Activated naive CD4-positive, alpha-beta T cell treated with anti-CD3 and anti-CD28 coated beads, Interleukin-2, amount 10 ng/mL, durations not matched to agents 7 days and 5 days (primary cell): ENCODE measurements around the gene LRRC28.

Source experiments
- CTCF ChIA-PET: fragments of 350-600 bp; sonication (Branson Sonifier 250); formaldehyde crosslinking; loops from one replicate; lab custom pipeline; 2021; ENCODE audit warnings: antibody characterized with exemption; lab: Charles Lee
- DNase-seq: peaks from one replicate; pipeline ENCODE4 v3.0.0-alpha.2; 2020
- H3K27ac Mint-ChIP-seq: one replicate; pipeline ENCODE4 v1.8.0; 2021; ENCODE audit warnings: mild to moderate bottlenecking, moderate library complexity, mixed read lengths
- H3K27me3 Mint-ChIP-seq: one replicate; pipeline ENCODE4 v1.8.0; 2021; ENCODE audit warnings: mild to moderate bottlenecking, mixed read lengths
- H3K36me3 Mint-ChIP-seq: one replicate; pipeline ENCODE4 v1.8.0; 2021; ENCODE audit warnings: mixed read lengths
- H3K4me1 Mint-ChIP-seq: one replicate; pipeline ENCODE4 v1.8.0; 2021; ENCODE audit warnings: mixed read lengths
- H3K4me3 Mint-ChIP-seq: one replicate; pipeline ENCODE4 v1.8.0; 2021; ENCODE audit warnings: mild to moderate bottlenecking, moderate library complexity, mixed read lengths
- H3K9me3 Mint-ChIP-seq: one replicate; pipeline ENCODE4 v1.8.0; 2021; ENCODE audit warnings: mixed read lengths

LRRC28 gene

GRCh38 chr15:99347574-99347973 lies 96.3 kb downstream of the LRRC28 start:
- peaks cover 13% of the 10 kb centered on the region for H3K4me1 Mint-ChIP-seq
- H3K27ac Mint-ChIP-seq: no peak overlapping the region
- H3K36me3 Mint-ChIP-seq: peaks cover 2% of the 10 kb centered on the region
- CTCF ChIA-PET: interaction anchor here (1.1 to 1.7 kb wide), 2 partner anchors 24 to 357 kb away, joined by 3 read pairs; no protein-coding TSS in a partner anchor
- no peaks in the 10 kb centered on the region for H3K9me3 Mint-ChIP-seq
- DNase-seq: no peak
- H3K27me3 Mint-ChIP-seq: no peaks in the 10 kb centered on the region
- H3K4me3 Mint-ChIP-seq: no peak overlapping the region

GRCh38 chr15:99348412-99348811 lies 97.1 kb downstream of the LRRC28 start:
- peaks cover 13% of the 10 kb centered on the region for H3K4me1 Mint-ChIP-seq
- no peak overlapping the region for H3K4me3 Mint-ChIP-seq
- H3K36me3 Mint-ChIP-seq: peaks cover 5% of the 10 kb centered on the region
- CTCF ChIA-PET: no interaction called here
- H3K9me3 Mint-ChIP-seq: no peaks in the 10 kb centered on the region
- no peaks in the 10 kb centered on the region for H3K27me3 Mint-ChIP-seq
- DNase-seq: no peak
- H3K27ac Mint-ChIP-seq: no peak overlapping the region

- Mint-ChIP-seq H3K4me1 (peaks cover 2% of the 10 kb centered on the region), H3K4me3 (no peak overlapping the region), H3K36me3 (peaks cover 9% of the 10 kb centered on the region), H3K27me3 (no peaks in the 10 kb centered on the region), H3K27ac (no peak overlapping the region), H3K9me3 (no peaks in the 10 kb centered on the region)
- DNase-seq: no peak
- CTCF ChIA-PET: no interaction called here
Measured at GRCh38 chr15:99350408-99350807, 99.1 kb downstream of the LRRC28 start.

- no peaks in the 10 kb centered on the region for H3K9me3 Mint-ChIP-seq
- no peak overlapping the region for H3K4me3 Mint-ChIP-seq
- H3K4me1 Mint-ChIP-seq: peaks cover 6% of the 10 kb centered on the region
- H3K36me3 Mint-ChIP-seq: peaks cover 16% of the 10 kb centered on the region
- no peak for DNase-seq
- no peaks in the 10 kb centered on the region for H3K27me3 Mint-ChIP-seq
- CTCF ChIA-PET: no interaction called here
- H3K27ac Mint-ChIP-seq: no peak overlapping the region
Measured at GRCh38 chr15:99359769-99360168, 108.5 kb downstream of the LRRC28 start.

- Mint-ChIP-seq H3K27ac (no peak overlapping the region), H3K4me3 (no peak overlapping the region), H3K9me3 (no peaks in the 10 kb centered on the region), H3K36me3 (peaks cover 22% of the 10 kb centered on the region), H3K27me3 (no peaks in the 10 kb centered on the region), H3K4me1 (peaks cover 10% of the 10 kb centered on the region)
- CTCF ChIA-PET: interaction anchor here (0.7 to 2.4 kb wide), 3 partner anchors 9 to 89 kb away, joined by 4 to 5 read pairs (median 5); no protein-coding TSS in a partner anchor
- DNase-seq: no peak
Measured at GRCh38 chr15:99361545-99362185, 110.4 kb downstream of the LRRC28 start.

GRCh38 chr15:99365242-99365641 lies 114.0 kb downstream of the LRRC28 start:
- DNase-seq: no peak
- peaks cover 10% of the 10 kb centered on the region for H3K4me1 Mint-ChIP-seq
- H3K9me3 Mint-ChIP-seq: peaks cover 9% of the 10 kb centered on the region
- H3K27me3 Mint-ChIP-seq: no peaks in the 10 kb centered on the region
- no peak overlapping the region for H3K4me3 Mint-ChIP-seq
- CTCF ChIA-PET: no interaction called here
- peaks cover 37% of the 10 kb centered on the region for H3K36me3 Mint-ChIP-seq
- H3K27ac Mint-ChIP-seq: no peak overlapping the region

- CTCF ChIA-PET: no interaction called here
- peaks cover 9% of the 10 kb centered on the region for H3K9me3 Mint-ChIP-seq
- H3K4me3 Mint-ChIP-seq: no peak overlapping the region
- no peak overlapping the region for H3K27ac Mint-ChIP-seq
- peaks cover 10% of the 10 kb centered on the region for H3K4me1 Mint-ChIP-seq
- DNase-seq: no peak
- peaks cover 37% of the 10 kb centered on the region for H3K36me3 Mint-ChIP-seq
- H3K27me3 Mint-ChIP-seq: no peaks in the 10 kb centered on the region
Measured at GRCh38 chr15:99366013-99366412, 114.7 kb downstream of the LRRC28 start.

GRCh38 chr15:99368743-99369142 lies 117.5 kb downstream of the LRRC28 start:
- DNase-seq: no peak
- Mint-ChIP-seq H3K9me3 (peaks cover 9% of the 10 kb centered on the region), H3K27me3 (no peaks in the 10 kb centered on the region), H3K4me3 (no peak overlapping the region), H3K4me1 (peaks cover 18% of the 10 kb centered on the region), H3K27ac (no peak overlapping the region), H3K36me3 (peaks cover 26% of the 10 kb centered on the region)
- CTCF ChIA-PET: no interaction called here

GRCh38 chr15:99369196-99369595 lies 117.9 kb downstream of the LRRC28 start:
- H3K27ac Mint-ChIP-seq: no peak overlapping the region
- H3K4me1 Mint-ChIP-seq: peaks cover 18% of the 10 kb centered on the region
- DNase-seq: no peak
- no peaks in the 10 kb centered on the region for H3K27me3 Mint-ChIP-seq
- H3K4me3 Mint-ChIP-seq: no peak overlapping the region
- H3K36me3 Mint-ChIP-seq: peaks cover 26% of the 10 kb centered on the region
- H3K9me3 Mint-ChIP-seq: peaks cover 9% of the 10 kb centered on the region
- CTCF ChIA-PET: no interaction called here

GRCh38 chr15:99371180-99372103 lies 120.2 kb downstream of the LRRC28 start:
- Mint-ChIP-seq H3K27me3 (no peaks in the 10 kb centered on the region), H3K36me3 (peaks cover 23% of the 10 kb centered on the region), H3K4me3 (no peak overlapping the region), H3K9me3 (peaks cover 12% of the 10 kb centered on the region), H3K27ac (peak overlapping the region; percentile 34), H3K4me1 (peaks cover 14% of the 10 kb centered on the region)
- CTCF ChIA-PET: interaction anchor here (0.6 to 2.6 kb wide), 11 partner anchors 9 to 333 kb away, joined by 3 to 11 read pairs (median 3); no protein-coding TSS in a partner anchor
- DNase-seq: no peak

- DNase-seq: no peak
- CTCF ChIA-PET: no interaction called here
- Mint-ChIP-seq H3K36me3 (peaks cover 34% of the 10 kb centered on the region), H3K27me3 (peaks cover 2% of the 10 kb centered on the region), H3K9me3 (peaks cover 7% of the 10 kb centered on the region), H3K4me3 (no peak overlapping the region), H3K27ac (peak overlapping the region; percentile 78), H3K4me1 (peaks cover 38% of the 10 kb centered on the region)
Measured at GRCh38 chr15:99385005-99385669, 133.9 kb downstream of the LRRC28 start.

- Mint-ChIP-seq H3K27ac (peak overlapping the region; percentile 77), H3K4me1 (peaks cover 42% of the 10 kb centered on the region), H3K9me3 (peaks cover 12% of the 10 kb centered on the region), H3K4me3 (peak overlapping the region; percentile 25), H3K36me3 (peaks cover 33% of the 10 kb centered on the region), H3K27me3 (peaks cover 3% of the 10 kb centered on the region)
- DNase-seq: peak; percentile 33
- CTCF ChIA-PET: no interaction called here
Measured at GRCh38 chr15:99385865-99386264, 134.6 kb downstream of the LRRC28 start.

GRCh38 chr15:99386391-99386790 lies 135.1 kb downstream of the LRRC28 start:
- peaks cover 13% of the 10 kb centered on the region for H3K9me3 Mint-ChIP-seq
- CTCF ChIA-PET: no interaction called here

More at GRCh38 chr15:99386391-99386790, 135.1 kb downstream of the LRRC28 start:
- Mint-ChIP-seq H3K4me1 (peaks cover 47% of the 10 kb centered on the region), H3K36me3 (peaks cover 33% of the 10 kb centered on the region), H3K27me3 (peaks cover 3% of the 10 kb centered on the region), H3K4me3 (peak overlapping the region; percentile 25), H3K27ac (peak overlapping the region; percentile 77)
- no peak for DNase-seq
